Kidney (tissue), 14 donors: ENCODE measurements around the gene LRRC47. TPM values are rescaled to one million over a fixed set of nuclear protein-coding genes. Genes with fewer than 3 reads are reported as not detected.

ENCODE experiments used
- DNase-seq, 5 donors: peaks; one replicate each; pipeline ENCODE4 v3.0.0-alpha.2; 2013 to 2020
- FAIRE-seq: peaks from 2 replicates; lab custom pipeline; 2012; peaks lifted over from hg19 to GRCh38; lab: Jason Lieb, UNC
- H3K27ac ChIP-seq, 2 donors: one replicate each; pipeline ENCODE4 v1.7.0; 2013; ENCODE audit warnings: low read depth in 2 of 2, low read length in 2 of 2, inconsistent platforms in 1 of 2
- H3K27me3 ChIP-seq: one replicate; pipeline ENCODE4 v1.7.1; 2013; ENCODE audit warnings: low read length, inconsistent platforms; ENCODE audit not compliant: control insufficient read depth, insufficient read depth
- H3K36me3 ChIP-seq, 3 donors: one replicate each; pipeline versions ENCODE4 v1.7.0 to v1.7.1; 2013; ENCODE audit warnings: low read length in 3 of 3, control low read depth in 1 of 3, inconsistent platforms in 1 of 3; ENCODE audit not compliant: insufficient read depth in 3 of 3, control insufficient read depth in 2 of 3
- H3K4me1 ChIP-seq, 3 donors: one replicate each; pipeline versions ENCODE4 v1.7.0 to v1.7.1; 2013; ENCODE audit warnings: low read length in 3 of 3, inconsistent platforms in 1 of 3, low read depth in 1 of 3; ENCODE audit not compliant: control insufficient read depth in 2 of 3, insufficient read depth in 2 of 3
- H3K4me3 ChIP-seq, 3 donors: one replicate each; pipeline versions ENCODE4 v1.7.0 to v1.8.1; 2013; ENCODE audit warnings: low read length in 3 of 3, control low read depth in 1 of 3, inconsistent platforms in 1 of 3
- H3K9ac ChIP-seq, 3 donors: one replicate each; pipeline versions ENCODE4 v1.7.0 to v1.7.1; 2013; ENCODE audit warnings: low read length in 3 of 3, control low read depth in 1 of 3, inconsistent platforms in 1 of 3
- H3K9me3 ChIP-seq, 3 donors: one replicate each; pipeline versions ENCODE4 v1.7.0 to v1.7.1; 2013; ENCODE audit warnings: low read length in 3 of 3, control low read depth in 1 of 3, inconsistent platforms in 1 of 3; ENCODE audit not compliant: control insufficient read depth in 2 of 3, insufficient read depth in 1 of 3
- CTCF ChIP-seq: IDR thresholded peaks from 3 replicates; pipeline ENCODE4 v1.5.1; 2012; ENCODE audit warnings: mild to moderate bottlenecking, moderate library complexity, borderline replicate concordance; ENCODE audit not compliant: insufficient read depth; ENCODE audit errors: extremely low read depth
- intact Hi-C: fragments of 100-400 bp; cut with DNase I; formaldehyde crosslinking; loops from one replicate; pipeline ENCODE4 v1.11.1; 2022
- polyA plus RNA-seq: library from polyadenylated mRNA; stranded (reverse); fragments of 350-450 nt; fragmentation: Illumina TruSeq; extraction: RNeasy Lipid Tissue Mini Kit (QIAGEN cat#74804); gene quantifications from one replicate; pipeline ENCODE4 v1.2.3, GENCODE V29; 2014; ENCODE audit warnings: low read depth, low replicate concordance; ENCODE audit not compliant: insufficient read depth
- total RNA-seq: library from RNA; stranded (reverse); fragmentation: NEBNext Ultra II Directional; extraction: Animal tissue kit (Norgen Biotek cat#: 25700); gene quantifications from one replicate; pipeline ENCODE4 v1.2.1, GENCODE V29; 2021
- donor health status: control.
- donor health status: control.
- donor health status: control.
- donor health status: control.
- donor health status: control.
- donor health status: DM: yes; HTN: yes; CAD: no.
- donor health status: Normal renal cell carcinoma (clear cell type).

LRRC47 gene
- total and polyA plus RNA-seq, 2 donors from 2014 or later = 28.8 to 42.4 TPM

GRCh38 chr1:3799976-3800685, 3.8 kb upstream of the LRRC47 start:
- Histone ChIP-seq H3K4me1 (peaks cover 0 to 6% (median 3%) of the 10 kb centered on the region in 3 donors), H3K27ac (no peak overlapping the region), H3K4me3 (no peak overlapping the region), H3K9me3 (no peaks in the 10 kb centered on the region), H3K36me3 (no peaks in the 10 kb centered on the region), H3K9ac (no peak overlapping the region), H3K27me3 (no peaks in the 10 kb centered on the region)
- TF ChIP-seq CTCF = no peak
- FAIRE-seq = no peak
- intact Hi-C loops = no loop called here
- DNase-seq = peak in 1 of 5 donors; percentile 38

- Histone ChIP-seq H3K27me3 (no peaks in the 10 kb centered on the region), H3K36me3 (no peaks in the 10 kb centered on the region), H3K4me1 (peaks cover 0 to 10% (median 4%) of the 10 kb centered on the region in 3 donors), H3K9ac (peak overlapping the region; percentile 29 to 73 (median 30)), H3K9me3 (no peaks in the 10 kb centered on the region), H3K4me3 (peak overlapping the region; percentile 50 to 79 (median 63)), H3K27ac (peak overlapping the region in 1 of 2 donors; percentile 6)
- DNase-seq = peak in 1 of 5 donors; percentile 63
- FAIRE-seq = no peak
- TF ChIP-seq CTCF = no peak
- intact Hi-C loops = no loop called here
Observed at GRCh38 chr1:3795453-3796214, 664 bp downstream of the LRRC47 start.

GRCh38 chr1:3790952-3791351, 5.3 kb downstream of the LRRC47 start:
- H3K27ac ChIP-seq = no peak overlapping the region
- no peak for TF ChIP-seq CTCF
- H3K9ac ChIP-seq = no peak overlapping the region
- intact Hi-C loops = no loop called here
- H3K9me3 ChIP-seq = no peaks in the 10 kb centered on the region
- no peak for FAIRE-seq
- no peaks in the 10 kb centered on the region for H3K27me3 ChIP-seq
- peak in 1 of 5 donors; percentile 58 for DNase-seq
- H3K4me3 ChIP-seq = no peak overlapping the region
- H3K36me3 ChIP-seq = peaks cover 0 to 7% (median 3%) of the 10 kb centered on the region in 3 donors
- peaks cover 0 to 9% (median 4%) of the 10 kb centered on the region in 3 donors for H3K4me1 ChIP-seq
